Stomach (tissue), 9 donors: ENCODE results near the gene ZNF595. TPM values are rescaled to one million over a fixed set of nuclear protein-coding genes. Genes with fewer than 3 reads are reported as not detected.
"Not testable (repeated sequence)": the region's sequence is repeated elsewhere in the genome, so short reads cannot be mapped to it uniquely, and the experiment has no call there.

ENCODE experiments used
- DNase-seq, 2 donors: peaks; one replicate each; pipeline versions ENCODE4 v3.0.0 to v3.0.0-alpha.2; 2013 to 2019
- H3K27ac ChIP-seq, 5 donors: fragments of 200-600 bp in 4 of 5; sonication (generic) in 4 of 5; one replicate each; pipeline ENCODE4 v1.5.1; 2013 to 2019; ENCODE audit warnings: mild to moderate bottlenecking in 1 of 5, moderate library complexity in 1 of 5
- H3K27me3 ChIP-seq, 3 donors: fragments of 200-600 bp; sonication (generic); one replicate each; pipeline ENCODE4 v1.5.1; 2017 to 2019; ENCODE audit warnings: mixed run types in 1 of 3
- H3K36me3 ChIP-seq, 4 donors: fragments of 200-600 bp; sonication (generic); 1 replicate in 3 of 4; 2 replicates in 1 of 4; pipeline ENCODE4 v1.5.1; 2016 to 2019
- H3K4me1 ChIP-seq, 4 donors: fragments of 200-600 bp; sonication (generic); one replicate each; pipeline ENCODE4 v1.5.1; 2016 to 2019
- H3K4me3 ChIP-seq, 4 donors: fragments of 200-600 bp; sonication (generic) in 3 of 4; one replicate each; pipeline ENCODE4 v1.5.1; 2016 to 2019; ENCODE audit warnings: mild to moderate bottlenecking in 1 of 4
- H3K9me3 ChIP-seq, 4 donors: fragments of 200-600 bp; sonication (generic); one replicate each; pipeline ENCODE4 v1.5.1; 2016 to 2019
- EP300 ChIP-seq: sonication (generic); formaldehyde crosslinking; IDR thresholded peaks from one replicate; pipeline ENCODE4 v1.6.1; 2017; ENCODE audit warnings: antibody characterized with exemption
- POLR2A ChIP-seq, 4 donors: fragments of 450-650 bp; IDR thresholded peaks; one replicate each; pipeline ENCODE4 v1.6.1; 2016; ENCODE audit warnings: antibody characterized with exemption in 4 of 4, control low read depth in 2 of 4, mild to moderate bottlenecking in 1 of 4, moderate library complexity in 1 of 4
- POLR2AphosphoS5 ChIP-seq, 3 donors: sonication (generic); formaldehyde crosslinking; IDR thresholded peaks; one replicate each; pipeline ENCODE4 v1.6.1; 2016; ENCODE audit warnings: antibody characterized with exemption in 3 of 3
- WGBS, 5 donors: extraction: QIAGEN DNeasy Blood & Tissue Kit in 3 of 5; methylation state at CpG; one replicate each; pipeline versions ENCODE4 v1.1.5 to v1.1.7; 2013 to 2018; 5-methylcytosine and 5-hydroxymethylcytosine counted together
- intact Hi-C: fragments of 100-400 bp; cut with DNase I; formaldehyde crosslinking; loops from one replicate; pipeline ENCODE4 v1.15.1; 2023; ENCODE audit warnings: low total_unique reads
- polyA plus RNA-seq, 3 donors: library from polyadenylated mRNA; stranded (reverse); fragments of 200-250 nt; gene quantifications; one replicate each; pipeline ENCODE4 v1.2.3, GENCODE V29; 2013
- total RNA-seq, 5 donors: library from RNA; depleted of rRNA; stranded (reverse); fragments of >200 nt; gene quantifications; one replicate each; pipeline versions ENCODE4 v1.1.0 to v1.2.3, GENCODE V29; 2014 to 2016
- TF ChIP-seq, protein P1 (sequence below), 7 experiments: fragments of 450-650 bp in 4 of 7; fragments of 200-600 bp in 3 of 7; sonication (generic) in 3 of 7; IDR thresholded peaks; one replicate each; pipeline ENCODE4 v1.5.1; 2016 to 2019; ENCODE audit warnings: antibody characterized with exemption in 7 of 7, control low read depth in 2 of 7, mild to moderate bottlenecking in 1 of 7
- donor health status: healthy with polysubstance abuse.
- donor health status: Bipolar disorder and iron deficiency.
- donor health status: healthy.

The ZNF595 gene
- total and polyA plus RNA-seq, 8 donors = 4.5 to 58.3 (median 9.1) TPM

DNA sequence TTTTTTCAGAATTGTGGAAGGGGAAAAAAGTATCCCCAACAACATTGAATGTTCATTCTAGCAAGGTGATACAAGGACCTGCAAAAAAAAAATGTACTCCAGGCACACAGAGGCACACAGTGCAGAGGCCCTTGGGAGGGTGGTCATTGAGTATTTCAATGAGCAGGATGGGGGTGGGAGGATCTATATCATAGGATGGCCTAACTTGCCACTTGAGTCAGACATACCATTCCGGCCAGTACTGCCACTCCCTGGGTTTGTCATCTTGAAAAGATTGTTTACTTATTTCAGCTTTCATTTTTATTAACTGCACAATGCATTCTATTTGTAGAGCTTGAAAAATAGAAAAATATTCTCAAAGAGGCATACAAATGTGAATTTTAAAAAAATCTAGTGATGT is 18.7 kb downstream of the ZNF595 start:
- 88 to 100% (median 93%) methylated on average over 1 of the region's 1 CpG for WGBS, 5 donors
- Histone ChIP-seq H3K9me3 (peaks cover 12 to 84% (median 79%) of the 10 kb centered on the region in 4 donors), H3K27me3 (no peaks in the 10 kb centered on the region), H3K4me1 (no peaks in the 10 kb centered on the region), H3K27ac (no peak overlapping the region), H3K4me3 (no peak overlapping the region), H3K36me3 (peaks cover 21 to 83% (median 72%) of the 10 kb centered on the region in 4 donors)
- intact Hi-C loops = no loop called here
- TF ChIP-seq, protein P1, sequence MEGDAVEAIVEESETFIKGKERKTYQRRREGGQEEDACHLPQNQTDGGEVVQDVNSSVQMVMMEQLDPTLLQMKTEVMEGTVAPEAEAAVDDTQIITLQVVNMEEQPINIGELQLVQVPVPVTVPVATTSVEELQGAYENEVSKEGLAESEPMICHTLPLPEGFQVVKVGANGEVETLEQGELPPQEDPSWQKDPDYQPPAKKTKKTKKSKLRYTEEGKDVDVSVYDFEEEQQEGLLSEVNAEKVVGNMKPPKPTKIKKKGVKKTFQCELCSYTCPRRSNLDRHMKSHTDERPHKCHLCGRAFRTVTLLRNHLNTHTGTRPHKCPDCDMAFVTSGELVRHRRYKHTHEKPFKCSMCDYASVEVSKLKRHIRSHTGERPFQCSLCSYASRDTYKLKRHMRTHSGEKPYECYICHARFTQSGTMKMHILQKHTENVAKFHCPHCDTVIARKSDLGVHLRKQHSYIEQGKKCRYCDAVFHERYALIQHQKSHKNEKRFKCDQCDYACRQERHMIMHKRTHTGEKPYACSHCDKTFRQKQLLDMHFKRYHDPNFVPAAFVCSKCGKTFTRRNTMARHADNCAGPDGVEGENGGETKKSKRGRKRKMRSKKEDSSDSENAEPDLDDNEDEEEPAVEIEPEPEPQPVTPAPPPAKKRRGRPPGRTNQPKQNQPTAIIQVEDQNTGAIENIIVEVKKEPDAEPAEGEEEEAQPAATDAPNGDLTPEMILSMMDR (IDR thresholded peaks at IDR 0.05) = no peak
- TF ChIP-seq POLR2A (IDR thresholded peaks at IDR 0.05) = no peak
- no peak for DNase-seq

DNA sequence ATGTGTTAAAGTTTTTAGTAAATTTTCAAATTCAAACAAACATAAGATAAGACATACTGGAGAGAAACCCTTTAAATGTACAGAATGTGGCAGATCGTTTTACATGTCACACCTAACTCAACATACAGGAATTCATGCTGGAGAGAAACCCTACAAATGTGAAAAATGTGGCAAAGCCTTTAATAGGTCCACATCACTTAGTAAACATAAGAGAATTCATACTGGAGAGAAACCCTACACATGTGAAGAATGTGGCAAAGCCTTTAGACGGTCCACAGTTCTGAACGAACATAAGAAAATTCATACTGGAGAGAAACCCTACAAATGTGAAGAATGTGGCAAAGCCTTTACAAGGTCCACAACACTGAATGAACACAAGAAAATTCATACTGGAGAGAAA is 32.8 kb downstream of the ZNF595 start:
- peaks cover 68 to 100% (median 96%) of the 10 kb centered on the region in 4 donors for H3K9me3 ChIP-seq
- TF ChIP-seq POLR2AphosphoS5 (IDR thresholded peaks at IDR 0.05) = no peak
- TF ChIP-seq EP300 = no peak
- TF ChIP-seq POLR2A (IDR thresholded peaks at IDR 0.05) = no peak
- TF ChIP-seq, protein P1 (IDR thresholded peaks at IDR 0.05) = no peak
- no peak overlapping the region for H3K4me3 ChIP-seq
- intact Hi-C loops = no loop called here
- H3K36me3 ChIP-seq = peaks cover 25 to 73% (median 62%) of the 10 kb centered on the region in 4 donors
- 91 to 100% (median 98%) methylated on average over 3 of the region's 3 CpGs for WGBS, 5 donors
- no peak overlapping the region for H3K27ac ChIP-seq
- no peaks in the 10 kb centered on the region for H3K4me1 ChIP-seq
- no peaks in the 10 kb centered on the region for H3K27me3 ChIP-seq
- DNase-seq = no peak

DNA sequence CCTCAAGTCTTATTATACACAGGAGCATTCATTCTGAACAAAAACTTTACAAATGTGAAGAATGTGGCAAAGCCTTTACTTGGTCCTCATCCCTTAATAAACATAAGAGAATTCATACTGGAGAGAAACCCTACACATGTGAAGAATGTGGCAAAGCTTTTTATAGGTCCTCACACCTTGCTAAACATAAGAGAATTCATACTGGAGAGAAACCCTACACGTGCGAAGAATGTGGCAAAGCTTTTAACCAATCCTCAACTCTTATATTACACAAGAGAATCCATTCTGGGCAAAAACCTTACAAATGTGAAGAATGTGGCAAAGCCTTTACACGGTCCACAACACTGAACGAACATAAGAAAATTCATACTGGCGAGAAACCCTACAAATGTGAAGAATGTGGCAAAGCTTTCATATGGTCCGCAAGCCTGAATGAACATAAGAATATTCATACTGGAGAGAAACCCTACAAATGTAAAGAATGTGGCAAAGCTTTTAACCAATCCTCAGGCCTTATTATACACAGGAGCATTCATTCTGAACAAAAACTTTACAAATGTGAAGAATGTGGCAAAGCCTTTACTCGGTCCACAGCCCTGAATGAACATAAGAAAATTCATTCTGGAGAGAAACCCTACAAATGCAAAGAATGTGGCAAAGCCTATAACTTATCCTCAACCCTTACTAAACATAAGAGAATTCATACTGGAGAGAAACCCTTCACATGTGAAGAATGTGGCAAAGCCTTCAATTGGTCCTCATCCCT is 33.6 kb downstream of the ZNF595 start:
- DNase-seq, H3K4me1 ChIP-seq, H3K4me3 ChIP-seq, intact Hi-C loops, H3K27ac ChIP-seq, H3K27me3 ChIP-seq: not testable (repeated sequence)
- 90 to 97% (median 96%) methylated on average over 7 of the region's 7 CpGs for WGBS, 5 donors
- H3K9me3 ChIP-seq = peaks cover 65 to 100% (median 96%) of the 10 kb centered on the region in 4 donors
- H3K36me3 ChIP-seq = peaks cover 25 to 66% (median 54%) of the 10 kb centered on the region in 4 donors

DNA sequence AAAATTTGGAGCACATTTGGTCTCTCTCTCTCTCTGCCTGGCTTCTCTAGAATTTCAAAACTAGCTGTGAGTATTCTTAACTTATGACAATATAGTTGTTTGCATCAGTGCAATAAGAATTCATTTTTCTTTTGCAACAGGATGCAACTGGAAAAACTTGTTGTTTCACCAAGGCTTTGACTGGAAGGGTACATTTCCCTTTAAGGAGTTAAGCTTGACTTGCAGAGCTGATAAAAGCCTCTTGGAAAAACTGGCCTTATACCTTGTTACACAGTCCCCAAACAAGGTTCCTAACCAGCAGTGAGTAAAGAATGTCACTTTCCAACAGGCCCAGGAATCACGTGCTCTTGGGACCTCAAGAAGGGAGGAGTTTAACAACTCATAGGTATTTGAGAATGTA is 45.3 kb downstream of the ZNF595 start:
- no peak overlapping the region for H3K27ac ChIP-seq
- H3K9me3 ChIP-seq = peaks cover 45 to 100% (median 91%) of the 10 kb centered on the region in 4 donors
- TF ChIP-seq EP300 (no peak), POLR2A (IDR thresholded peaks at IDR 0.05) (no peak), POLR2AphosphoS5 (IDR thresholded peaks at IDR 0.05) (no peak)
- TF ChIP-seq, protein P1 (IDR thresholded peaks at IDR 0.05) = no peak
- intact Hi-C loops = no loop called here
- DNase-seq = no peak
- 78 to 92% (median 89%) methylated on average over 1 of the region's 1 CpG for WGBS, 5 donors
- H3K4me1 ChIP-seq = no peaks in the 10 kb centered on the region
- H3K36me3 ChIP-seq = peaks cover 0 to 5% (median 0%) of the 10 kb centered on the region in 4 donors
- H3K27me3 ChIP-seq = no peaks in the 10 kb centered on the region
- no peak overlapping the region for H3K4me3 ChIP-seq

DNA sequence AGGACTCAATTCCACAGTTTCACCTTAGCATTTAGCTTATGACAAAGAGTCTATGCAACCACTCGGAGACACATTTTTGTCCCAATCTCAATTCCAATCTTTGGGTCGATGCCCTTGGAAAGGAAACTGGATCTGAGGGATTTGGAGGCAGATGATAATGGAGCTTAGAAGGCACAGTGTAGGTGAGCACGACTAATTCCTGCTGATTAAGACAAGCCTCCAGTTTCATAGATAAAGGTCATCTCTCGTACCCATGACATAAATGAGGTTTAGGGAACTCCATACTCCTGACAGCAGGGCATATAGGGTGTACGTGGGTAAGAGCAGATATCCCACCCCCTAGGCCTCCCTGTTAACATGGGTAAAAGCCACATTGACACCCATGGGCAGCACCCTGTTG is 46.7 kb downstream of the ZNF595 start:
- 84 to 90% (median 85%) methylated on average over 5 of the region's 5 CpGs for WGBS, 5 donors

More for the DNA sequence above, 46.7 kb downstream of the ZNF595 start:
- intact Hi-C loops = no loop called here
- H3K4me3 ChIP-seq = no peak overlapping the region
- DNase-seq = no peak
- peaks cover 34 to 99% (median 88%) of the 10 kb centered on the region in 4 donors for H3K9me3 ChIP-seq
- TF ChIP-seq POLR2AphosphoS5 (IDR thresholded peaks at IDR 0.05) = no peak
- TF ChIP-seq, protein P1 (IDR thresholded peaks at IDR 0.05) = no peak
- no peak for TF ChIP-seq POLR2A (IDR thresholded peaks at IDR 0.05)
- TF ChIP-seq EP300 = no peak
- H3K4me1 ChIP-seq = no peaks in the 10 kb centered on the region
- no peak overlapping the region for H3K27ac ChIP-seq
- no peaks in the 10 kb centered on the region for H3K27me3 ChIP-seq
- H3K36me3 ChIP-seq = peaks cover 0 to 5% (median 0%) of the 10 kb centered on the region in 4 donors
